GM12891 (cell line): ENCODE results near the gene GPR160.

Experiments used
- PAX5 ChIP-seq: IDR thresholded peaks from 2 replicates; pipeline ENCODE4 v1.6.1; 2011; ENCODE audit warnings: low read length, moderate library complexity, mild to moderate bottlenecking; ENCODE audit not compliant: insufficient read depth, severe bottlenecking
- POLR2A ChIP-seq: IDR thresholded peaks from 2 replicates; pipeline ENCODE4 v1.6.1; 2011; ENCODE audit warnings: low read depth, low read length, control low read depth
- TAF1 ChIP-seq: IDR thresholded peaks from 2 replicates; pipeline ENCODE4 v1.6.1; 2011; ENCODE audit warnings: low read depth, low read length, control low read depth

- TF ChIP-seq TAF1: no peak
- TF ChIP-seq POLR2A: no peak
- no peak for TF ChIP-seq PAX5
These were observed 25.9 kb downstream of the GPR160 start for GRCh38 chr3:170063691-170064090.
